Caco-2 (cell line): ENCODE measurements around the gene LRRIQ3. TPM values are rescaled to one million over a fixed set of nuclear protein-coding genes. Genes with fewer than 3 reads are reported as not detected.

Experiments
- BruUV-seq: library from RNA; stranded (reverse); fragments of 400-500 nt; replicated peaks from 2 replicates; lab custom pipeline; 2021; lab: Mats Ljungman, UMichigan
- CTCF ChIA-PET: fragments of 300-600 bp; sonication (Branson Sonifier 250); formaldehyde crosslinking; loops from one replicate; lab custom pipeline; 2022; ENCODE audit warnings: antibody characterized with exemption; lab: Charles Lee
- POLR2A ChIA-PET: fragments of 300-600 bp; sonication (Branson Sonifier 250); formaldehyde crosslinking; loops from one replicate; lab custom pipeline; 2022; ENCODE audit warnings: antibody characterized with exemption; lab: Charles Lee
- DNase-seq, 2 experiments: peaks; one replicate each; pipeline versions ENCODE4 v3.0.0 to v3.0.0-alpha.2; 2020 to 2022
- H3K27me3 ChIP-seq: replicated peaks from 2 replicates; pipeline ENCODE4 v1.6.0; 2011; ENCODE audit warnings: low read length; ENCODE audit not compliant: control insufficient read depth, insufficient read depth
- H3K36me3 ChIP-seq: 2 replicates; pipeline ENCODE4 v1.5.1; 2011; ENCODE audit warnings: low read length; ENCODE audit not compliant: control insufficient read depth, insufficient read depth
- H3K4me1 ChIP-seq: fragments of 250-450 bp; sonication (Bioruptor Pico); 2 replicates; pipeline ENCODE4 v1.5.1; 2020; ENCODE audit warnings: mild to moderate bottlenecking
- H3K4me3 ChIP-seq: 2 replicates; pipeline ENCODE4 v1.5.1; 2011; ENCODE audit warnings: low read depth, mild to moderate bottlenecking, control low read depth, low read length
- H3K9me3 ChIP-seq: fragments of 250-450 bp; sonication (Bioruptor Pico); 2 replicates; pipeline ENCODE4 v1.5.1; 2020; ENCODE audit warnings: mild to moderate bottlenecking, moderate library complexity
- H3K27ac Mint-ChIP-seq: one replicate; pipeline ENCODE4 v1.8.0; 2022; ENCODE audit warnings: mixed read lengths; ENCODE audit not compliant: unreplicated experiment
- H3K27me3 Mint-ChIP-seq: one replicate; pipeline ENCODE4 v1.8.0; 2022; ENCODE audit warnings: mixed read lengths; ENCODE audit not compliant: insufficient read depth, unreplicated experiment
- H3K36me3 Mint-ChIP-seq: one replicate; pipeline ENCODE4 v1.8.0; 2022; ENCODE audit warnings: mild to moderate bottlenecking, mixed read lengths; ENCODE audit not compliant: insufficient read depth, unreplicated experiment
- H3K4me1 Mint-ChIP-seq: one replicate; pipeline ENCODE4 v1.8.0; 2022; ENCODE audit warnings: low read depth, mixed read lengths; ENCODE audit not compliant: unreplicated experiment
- H3K4me3 Mint-ChIP-seq: one replicate; pipeline ENCODE4 v1.8.0; 2022; ENCODE audit warnings: mild to moderate bottlenecking, moderate library complexity, mixed read lengths; ENCODE audit not compliant: unreplicated experiment
- H3K9me3 Mint-ChIP-seq: one replicate; pipeline ENCODE4 v1.8.0; 2022; ENCODE audit warnings: mixed read lengths; ENCODE audit not compliant: unreplicated experiment
- CTCF ChIP-seq, 2 experiments: fragments of 200-600 bp in 1 of 2; IDR thresholded peaks; 1 replicate in 1 of 2; 2 replicates in 1 of 2; pipeline versions ENCODE4 v1.5.1 to v1.8.0; 2011 to 2022; ENCODE audit warnings: antibody characterized with exemption in 1 of 2, control low read depth in 1 of 2, inconsistent platforms in 1 of 2, low read depth in 1 of 2, low read length in 1 of 2, mild to moderate bottlenecking in 1 of 2, moderate library complexity in 1 of 2; ENCODE audit not compliant: insufficient read depth in 1 of 2, severe bottlenecking in 1 of 2, unreplicated experiment in 1 of 2
- intact Hi-C: fragments of 100-400 bp; cut with micrococcal nuclease; formaldehyde crosslinking; loops from one replicate; pipeline ENCODE4 v1.10.0; 2022; ENCODE audit not compliant: unreplicated experiment
- total RNA-seq: library from RNA; stranded (reverse); gene quantifications from 2 replicates; pipeline ENCODE4 v1.2.3, GENCODE V29; 2022

The LRRIQ3 gene
- total RNA-seq, 1 experiment from 2014 or later, result 0.23 TPM

GRCh38 chr1:74237787-74238186, 39.8 kb upstream of the LRRIQ3 start:
- Mint-ChIP-seq H3K4me3 (no peak overlapping the region), H3K27me3 (no peaks in the 10 kb centered on the region), H3K9me3 (no peaks in the 10 kb centered on the region), H3K36me3 (no peaks in the 10 kb centered on the region), H3K4me1 (no peaks in the 10 kb centered on the region), H3K27ac (no peak overlapping the region)
- no TSS peak for BruUV-seq
- Histone ChIP-seq H3K4me1 (no peaks in the 10 kb centered on the region), H3K9me3 (no peaks in the 10 kb centered on the region), H3K4me3 (no peak overlapping the region), H3K36me3 (no peaks in the 10 kb centered on the region), H3K27me3 (no peaks in the 10 kb centered on the region)
- intact Hi-C loops, result no loop called here
- no peak for TF ChIP-seq CTCF (IDR thresholded peaks at IDR 0.05; ENCODE audit: insufficient read depth in 1 of 2, low read depth in 1 of 2, low read length in 1 of 2, severe bottlenecking in 1 of 2, unreplicated experiment in 1 of 2)
- POLR2A ChIA-PET, result no interaction called here
- CTCF ChIA-PET, result no interaction called here
- no peak for DNase-seq

- Mint-ChIP-seq H3K27ac (no peak overlapping the region), H3K9me3 (no peaks in the 10 kb centered on the region), H3K4me3 (no peak overlapping the region), H3K36me3 (no peaks in the 10 kb centered on the region), H3K4me1 (no peaks in the 10 kb centered on the region), H3K27me3 (no peaks in the 10 kb centered on the region)
- no peaks in the 10 kb centered on the region for H3K4me1 ChIP-seq
- CTCF ChIA-PET, result no interaction called here
- no peak overlapping the region for H3K4me3 ChIP-seq
- H3K27me3 ChIP-seq, result no peaks in the 10 kb centered on the region
- H3K36me3 ChIP-seq, result no peaks in the 10 kb centered on the region
- intact Hi-C loops, result no loop called here
- no peaks in the 10 kb centered on the region for H3K9me3 ChIP-seq
- no TSS peak for BruUV-seq
- no peak for TF ChIP-seq CTCF (IDR thresholded peaks at IDR 0.05; ENCODE audit: insufficient read depth in 1 of 2, low read depth in 1 of 2, low read length in 1 of 2, severe bottlenecking in 1 of 2, unreplicated experiment in 1 of 2)
- DNase-seq, result no peak
- POLR2A ChIA-PET, result no interaction called here
These were observed 39.1 kb upstream of the LRRIQ3 start for GRCh38 chr1:74237035-74237434.

- CTCF ChIA-PET, result no interaction called here
- no peaks in the 10 kb centered on the region for H3K9me3 Mint-ChIP-seq
- POLR2A ChIA-PET, result no interaction called here
- H3K4me1 Mint-ChIP-seq, result no peaks in the 10 kb centered on the region
- H3K4me1 ChIP-seq, result no peaks in the 10 kb centered on the region
- H3K27me3 ChIP-seq, result no peaks in the 10 kb centered on the region
- intact Hi-C loops, result no loop called here
- no peak overlapping the region for H3K4me3 ChIP-seq
- H3K36me3 Mint-ChIP-seq, result no peaks in the 10 kb centered on the region
- BruUV-seq, result no TSS peak
- H3K27me3 Mint-ChIP-seq, result no peaks in the 10 kb centered on the region
- TF ChIP-seq CTCF (IDR thresholded peaks at IDR 0.05; ENCODE audit: insufficient read depth in 1 of 2, low read depth in 1 of 2, low read length in 1 of 2, severe bottlenecking in 1 of 2, unreplicated experiment in 1 of 2), result no peak
- DNase-seq, result no peak
- no peak overlapping the region for H3K27ac Mint-ChIP-seq
- H3K4me3 Mint-ChIP-seq, result no peak overlapping the region
- no peaks in the 10 kb centered on the region for H3K36me3 ChIP-seq
- H3K9me3 ChIP-seq, result no peaks in the 10 kb centered on the region
These were observed 38.5 kb upstream of the LRRIQ3 start for GRCh38 chr1:74236440-74236839.
